ENCODE results near the gene CMC2.

GRCh38 chr16:81003610-81004460 is 2.9 kb downstream of the CMC2 start:
- TF ChIP-seq, protein P1, sequence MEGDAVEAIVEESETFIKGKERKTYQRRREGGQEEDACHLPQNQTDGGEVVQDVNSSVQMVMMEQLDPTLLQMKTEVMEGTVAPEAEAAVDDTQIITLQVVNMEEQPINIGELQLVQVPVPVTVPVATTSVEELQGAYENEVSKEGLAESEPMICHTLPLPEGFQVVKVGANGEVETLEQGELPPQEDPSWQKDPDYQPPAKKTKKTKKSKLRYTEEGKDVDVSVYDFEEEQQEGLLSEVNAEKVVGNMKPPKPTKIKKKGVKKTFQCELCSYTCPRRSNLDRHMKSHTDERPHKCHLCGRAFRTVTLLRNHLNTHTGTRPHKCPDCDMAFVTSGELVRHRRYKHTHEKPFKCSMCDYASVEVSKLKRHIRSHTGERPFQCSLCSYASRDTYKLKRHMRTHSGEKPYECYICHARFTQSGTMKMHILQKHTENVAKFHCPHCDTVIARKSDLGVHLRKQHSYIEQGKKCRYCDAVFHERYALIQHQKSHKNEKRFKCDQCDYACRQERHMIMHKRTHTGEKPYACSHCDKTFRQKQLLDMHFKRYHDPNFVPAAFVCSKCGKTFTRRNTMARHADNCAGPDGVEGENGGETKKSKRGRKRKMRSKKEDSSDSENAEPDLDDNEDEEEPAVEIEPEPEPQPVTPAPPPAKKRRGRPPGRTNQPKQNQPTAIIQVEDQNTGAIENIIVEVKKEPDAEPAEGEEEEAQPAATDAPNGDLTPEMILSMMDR (conservative IDR thresholded peaks at IDR 0.05; ENCODE audit: low read length) = no peak
- no peak for TF ChIP-seq EZH2phosphoT487 (IDR thresholded peaks at IDR 0.05; ENCODE audit: borderline replicate concordance, low read depth, low read length)

Measured in OCI-LY7 (cell line).